ENCODE data around the gene ZBTB20.

ZBTB20 gene

DNA sequence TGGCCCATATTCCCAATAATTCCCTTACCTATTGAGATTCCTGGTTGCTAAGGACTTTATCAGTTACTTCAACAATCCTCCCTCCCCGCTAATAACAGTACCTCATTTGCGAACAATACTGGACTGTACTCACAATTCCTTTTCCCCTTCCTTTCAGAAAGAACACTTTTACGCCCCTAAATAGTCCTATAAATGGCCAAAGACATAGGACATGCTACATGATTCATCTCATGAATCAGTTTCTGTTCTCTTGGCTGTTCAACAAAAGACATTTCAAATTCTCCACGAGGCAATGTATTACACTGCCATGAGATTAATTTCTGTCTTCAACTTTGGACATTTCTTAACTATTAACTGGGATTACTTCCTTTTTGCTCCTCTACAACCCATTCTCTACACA lies 588.8 kb downstream of the ZBTB20 start:
- no peak for DNase-seq

- DNase-seq: no peak
Observed at GRCh38 chr3:114557791-114558190, 589.3 kb downstream of the ZBTB20 start.

- no peak for DNase-seq
Observed at GRCh38 chr3:114556657-114557213, 590.4 kb downstream of the ZBTB20 start.

DNA sequence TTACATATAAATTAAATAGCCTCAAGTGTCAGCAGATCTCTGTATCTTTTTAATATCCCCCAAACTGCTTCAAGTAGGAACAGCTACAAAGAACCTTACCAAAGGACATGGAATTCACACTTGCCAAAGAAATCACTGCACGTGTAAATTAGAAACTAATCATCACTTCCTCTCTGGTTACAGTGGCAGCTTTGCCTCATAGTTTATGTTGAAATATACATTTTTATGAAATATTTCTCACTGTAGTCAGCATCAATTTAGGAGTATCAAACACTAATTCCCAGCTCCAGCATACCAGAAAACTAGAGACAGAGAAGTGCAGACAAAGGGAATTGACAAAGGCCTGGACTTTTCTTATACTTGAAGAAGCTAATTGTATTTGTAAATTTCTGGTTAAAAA lies 592.4 kb downstream of the ZBTB20 start:
- no peak for DNase-seq

GRCh38 chr3:114553949-114554593 lies 593.0 kb downstream of the ZBTB20 start:
- DNase-seq: no peak

DNA sequence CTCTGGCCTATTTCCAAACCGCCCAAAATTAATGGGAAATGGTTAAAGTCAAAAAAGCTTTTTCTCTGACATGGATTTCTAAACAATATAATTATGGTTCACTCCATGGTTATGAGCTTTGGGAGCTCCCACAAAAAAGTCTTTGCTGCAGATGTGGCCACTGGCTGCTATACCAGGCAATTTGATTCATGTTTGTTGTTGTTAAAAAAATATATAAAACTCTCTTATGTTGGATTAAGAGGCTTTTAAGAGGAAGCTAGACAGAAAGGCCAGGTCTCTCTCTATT lies 594.6 kb downstream of the ZBTB20 start:
- DNase-seq: no peak

- DNase-seq: no peak
Observed at GRCh38 chr3:114551770-114552526, 595.1 kb downstream of the ZBTB20 start.

DNA sequence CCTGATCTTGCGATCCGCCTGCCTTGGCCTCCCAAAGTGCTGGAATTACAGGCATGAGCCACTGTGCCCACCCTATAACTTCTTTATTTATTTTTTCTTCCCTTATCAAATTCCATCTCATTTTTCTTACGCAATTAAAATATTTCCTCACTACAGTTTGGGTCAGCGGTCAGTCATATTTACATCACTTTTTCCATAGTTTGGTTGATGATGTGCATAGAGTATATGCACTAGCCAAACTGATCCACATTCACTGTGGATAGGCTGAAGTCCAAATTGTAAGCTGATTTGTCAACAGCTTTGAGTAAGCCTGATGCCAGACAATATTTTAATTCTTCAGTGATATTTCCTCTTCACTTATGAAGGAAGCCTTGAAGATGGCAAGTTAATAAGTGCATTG lies 596.9 kb downstream of the ZBTB20 start:
- DNase-seq: no peak

GRCh38 chr3:114545193-114545592 lies 601.9 kb downstream of the ZBTB20 start:
- no peak for DNase-seq

- DNase-seq: no peak
Observed at GRCh38 chr3:114542359-114542758, 604.7 kb downstream of the ZBTB20 start.

DNA sequence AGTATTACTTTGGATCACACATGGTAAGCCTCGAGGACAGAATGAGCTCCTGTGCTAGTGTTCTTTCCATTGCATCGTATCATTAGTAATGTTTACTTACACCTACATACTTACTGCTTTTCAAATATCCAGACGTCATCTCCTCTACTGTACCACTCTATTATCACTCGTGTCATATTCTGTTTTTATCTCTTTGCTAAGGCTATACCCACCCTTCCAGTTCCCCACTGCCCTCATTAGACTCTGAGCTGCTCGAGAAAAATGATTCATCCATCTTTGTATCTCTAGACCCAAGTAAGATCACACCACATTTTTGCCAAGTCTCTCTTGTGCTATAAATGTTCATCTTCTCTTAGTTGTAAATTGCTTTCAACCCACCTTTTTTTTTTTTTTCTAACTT lies 607.6 kb downstream of the ZBTB20 start:
- DNase-seq: no peak

GRCh38 chr3:114538211-114538610 lies 608.9 kb downstream of the ZBTB20 start:
- DNase-seq: no peak

DNA sequence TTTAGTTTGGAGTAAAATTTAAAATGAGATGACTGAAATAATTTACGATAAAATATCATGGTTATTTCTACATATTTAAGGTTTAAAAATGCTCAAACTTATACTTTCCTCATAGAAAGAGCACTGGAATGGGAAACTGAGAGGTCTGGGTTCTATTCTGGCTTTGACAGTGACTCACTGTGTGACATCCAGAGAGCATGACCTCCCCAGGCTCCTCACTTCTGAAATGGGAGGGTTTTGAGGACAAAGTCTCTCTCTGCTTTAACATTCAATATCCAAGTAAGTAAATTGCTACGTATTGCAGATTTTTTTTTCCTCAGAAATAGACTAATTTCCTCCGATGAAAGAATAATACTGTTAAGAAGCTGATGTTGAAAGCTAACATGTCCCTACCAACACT lies 618.6 kb downstream of the ZBTB20 start:
- no peak for DNase-seq

DNA sequence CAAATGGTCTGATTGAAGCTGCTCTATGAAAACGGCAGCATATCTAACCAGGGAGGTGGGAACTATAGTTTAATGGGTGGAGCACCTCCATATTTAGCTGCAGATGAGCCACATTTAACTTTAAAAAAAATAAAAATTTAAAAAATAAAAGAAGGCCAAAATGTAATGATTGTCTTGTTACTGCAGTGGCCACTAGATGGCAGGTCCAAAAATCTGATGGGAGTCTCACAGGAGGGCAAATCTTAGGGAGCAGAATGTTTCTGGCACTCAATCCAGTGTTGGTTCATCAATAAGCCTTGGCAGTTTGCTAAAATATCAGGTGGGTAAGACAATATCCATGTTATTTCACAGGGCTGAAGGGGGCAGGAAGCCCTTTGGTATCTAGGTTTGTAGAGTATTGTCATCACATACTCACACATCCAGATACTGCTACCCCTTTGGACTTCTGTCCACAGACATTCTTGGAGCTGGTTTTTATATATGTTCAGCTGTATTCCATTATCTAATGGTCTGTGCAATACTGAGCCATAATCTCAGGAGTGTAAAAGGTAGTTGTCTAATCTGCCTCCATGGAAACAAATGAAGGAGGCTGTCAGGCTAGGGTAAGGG lies 619.9 kb downstream of the ZBTB20 start:
- no peak for DNase-seq

DNA sequence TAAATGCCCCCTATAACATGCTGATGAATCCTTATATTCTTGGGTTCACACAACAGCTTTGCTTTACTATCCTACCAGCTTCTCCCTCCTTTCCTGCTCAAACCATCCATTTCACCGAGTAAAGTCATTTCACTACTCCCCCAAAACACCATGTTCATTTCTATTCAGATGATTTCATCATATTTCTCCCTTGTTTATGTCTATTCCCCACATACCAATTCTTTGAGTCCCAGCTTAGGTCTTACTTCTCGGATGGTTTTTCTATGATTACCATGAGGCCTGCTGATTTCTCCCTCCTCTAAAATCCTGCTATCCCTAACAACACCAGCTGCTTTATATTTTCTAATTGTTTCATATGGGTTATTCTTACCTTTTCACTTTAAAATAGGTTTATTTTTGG lies 621.8 kb downstream of the ZBTB20 start:
- no peak for DNase-seq

GRCh38 chr3:114519415-114519814 lies 627.7 kb downstream of the ZBTB20 start:
- no peak for DNase-seq

GRCh38 chr3:114518206-114518808 lies 628.8 kb downstream of the ZBTB20 start:
- no peak for DNase-seq

DNA sequence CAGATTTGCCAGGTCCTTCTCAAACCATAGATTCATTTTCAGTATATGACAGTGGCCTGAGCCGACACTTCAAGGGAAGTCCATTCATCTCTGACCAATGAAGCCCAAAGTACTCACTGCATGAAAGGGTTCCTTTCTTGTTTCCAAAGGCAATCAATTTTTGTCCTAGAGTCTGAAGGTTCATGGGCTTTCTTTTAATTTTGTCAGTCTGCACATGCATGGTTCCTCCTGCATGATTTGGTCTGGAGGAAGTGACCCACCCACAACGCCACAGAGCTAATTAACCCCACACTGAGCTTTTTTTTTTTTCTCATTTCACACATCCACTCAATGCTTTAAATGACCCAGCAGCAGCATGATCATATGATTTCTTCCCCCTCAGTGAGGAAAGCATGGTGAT lies 636.9 kb downstream of the ZBTB20 start:
- DNase-seq: no peak

GRCh38 chr3:114509756-114510155 lies 637.3 kb downstream of the ZBTB20 start:
- DNase-seq: no peak

DNA sequence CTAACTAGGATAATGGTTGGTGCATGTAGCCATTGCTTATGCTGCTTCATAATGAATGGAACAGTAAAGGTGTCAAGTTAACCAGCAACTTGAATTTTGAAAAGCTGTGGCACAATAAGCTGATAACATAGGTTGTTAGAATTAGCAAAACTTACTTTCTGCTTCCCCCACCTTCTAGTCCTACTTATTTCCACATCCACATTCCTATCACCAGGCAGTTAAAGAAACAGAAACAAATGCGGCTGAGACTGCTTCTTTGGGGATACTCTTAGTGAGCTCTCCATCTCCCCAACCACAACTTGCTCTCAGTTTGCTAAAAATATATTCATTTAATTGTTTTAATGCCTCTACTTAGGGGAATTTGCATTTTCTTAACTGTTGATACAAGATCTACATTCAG lies 638.1 kb downstream of the ZBTB20 start:
- DNase-seq: no peak

- DNase-seq: no peak
Observed at GRCh38 chr3:114508208-114508607, 638.9 kb downstream of the ZBTB20 start.

DNA sequence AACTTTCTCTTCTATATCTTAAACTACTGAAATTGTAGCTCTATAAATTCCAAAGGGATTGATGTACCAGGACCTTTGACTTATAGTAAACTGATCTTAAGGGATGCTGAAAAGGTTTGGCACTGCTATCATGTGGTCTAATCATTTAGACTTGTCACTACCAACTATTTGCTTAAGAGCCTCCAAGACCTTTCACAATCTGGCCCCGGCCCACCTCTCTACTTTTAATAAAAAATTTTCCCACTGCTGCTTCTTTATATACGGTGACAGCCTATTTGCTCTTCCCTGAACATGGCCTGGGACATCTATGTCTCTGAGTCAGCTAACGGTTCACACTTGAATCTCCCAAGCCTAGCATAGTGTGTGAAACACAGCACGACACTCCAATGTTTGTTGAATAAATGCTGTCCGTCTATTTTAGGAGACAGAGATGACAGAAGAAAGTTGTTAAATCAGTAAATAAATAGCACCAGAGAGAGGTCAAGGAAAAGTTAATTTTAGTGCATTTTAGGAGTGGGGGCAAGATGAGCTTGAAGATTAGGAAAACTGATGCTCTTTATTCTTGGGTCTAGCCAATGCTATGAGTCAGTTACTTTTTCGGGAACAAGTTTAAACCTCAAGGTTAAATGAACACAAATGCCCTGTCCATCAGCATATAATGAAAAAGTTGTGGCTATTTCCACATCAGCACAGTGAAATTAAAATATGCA lies 640.3 kb downstream of the ZBTB20 start:
- no peak for DNase-seq

- no peak for DNase-seq
Observed at GRCh38 chr3:114504941-114505628, 642.0 kb downstream of the ZBTB20 start.
